ENCODE measurements around the gene SLC46A3. TPM values are rescaled to one million over a fixed set of nuclear protein-coding genes. Genes with fewer than 3 reads are reported as not detected.
A peak's percentile ranks its signal among the peaks of the same experiment; 100 is the strongest.

SLC46A3 gene
- polyA plus RNA-seq, 2 of the 4 experiments (the other 2 are of a cell fraction), result 2.1 to 6.8 TPM

DNA sequence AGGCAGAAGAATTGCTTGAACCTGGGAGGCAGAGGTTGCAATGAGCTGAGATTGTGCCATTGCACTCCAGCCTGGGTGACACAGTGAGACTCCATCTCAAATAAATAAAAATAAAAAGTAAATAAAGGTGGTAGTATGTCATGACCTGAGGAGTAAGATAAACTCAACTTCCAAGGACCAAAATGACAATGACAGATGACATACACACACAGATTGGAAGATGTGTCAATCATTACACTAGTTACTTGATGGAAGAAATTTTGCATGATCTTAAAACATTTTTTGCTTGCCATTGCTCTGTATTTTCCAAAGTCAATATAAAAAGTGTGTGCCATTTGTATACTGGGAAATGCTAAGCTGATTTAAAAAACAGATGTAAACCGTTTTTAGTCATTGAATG lies 4.1 kb downstream of the SLC46A3 start:
- POLR2A ChIA-PET, result no interaction called here

DNA sequence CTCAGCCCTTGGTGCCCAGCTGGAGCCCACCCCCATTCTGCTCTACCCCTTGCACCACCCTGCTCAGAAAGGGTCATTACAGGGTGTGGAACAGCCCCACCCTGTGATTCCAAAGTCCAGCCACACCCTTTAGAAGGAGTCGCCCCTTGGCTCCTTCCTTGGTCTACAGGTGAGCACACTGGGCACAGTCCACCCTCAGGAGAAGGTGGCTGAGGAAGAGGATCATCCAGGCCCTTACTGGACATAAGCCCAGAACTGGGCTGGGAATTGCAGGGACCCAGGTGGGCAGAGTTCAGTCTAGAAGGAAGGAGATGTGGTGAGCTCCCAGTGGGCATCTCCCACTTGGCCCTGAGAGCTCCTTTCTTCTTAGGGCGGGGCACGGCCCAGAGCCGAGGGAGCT lies 8.6 kb downstream of the SLC46A3 start:
- Histone ChIP-seq H3K9me3 (no peaks in the 10 kb centered on the region), H3K27ac (no peak overlapping the region), H3K4me1 (peaks cover 11% of the 10 kb centered on the region; the same call in 2 of the 3 replicates), H3K4me2 (no peak overlapping the region), H3K4me3 (no peak overlapping the region)
- no peak for DNase-seq (ENCODE audit: low read depth in 1 of 2, low spot score in 1 of 2)
- FAIRE-seq, result no peak
- no peak for ATAC-seq
- 100% methylated on average over 3 of the region's 4 CpGs for WGBS (ENCODE audit: missing lambda C conversion rate)
- CTCF ChIA-PET, result interaction anchor here (0.7 kb wide), 1 partner anchor 65 kb away, joined by 3 read pairs; no protein-coding TSS in a partner anchor
- POLR2A ChIA-PET, result interaction anchor here (0.7 kb wide), 1 partner anchor 9 kb away, joined by 3 read pairs; the partner anchor contains the start of gene SLC46A3
- TF ChIP-seq CBX8 (IDR thresholded peaks at IDR 0.05), result no peak
- TF ChIP-seq ZFP36 (IDR thresholded peaks at IDR 0.05; ENCODE audit: borderline replicate concordance, partially characterized antibody), result no peak
- TF ChIP-seq TFCP2L1 (CRISPR knock-in tag; IDR thresholded peaks at IDR 0.05), result no peak

More for the DNA sequence above, 4.1 kb downstream of the SLC46A3 start:
- TF ChIP-seq MAFK (IDR thresholded peaks at IDR 0.05; ENCODE audit: partially characterized antibody), result no peak
- TF ChIP-seq RNF2 (IDR thresholded peaks at IDR 0.05; ENCODE audit: borderline replicate concordance, low read depth), result no peak
- TF ChIP-seq, protein P1, sequence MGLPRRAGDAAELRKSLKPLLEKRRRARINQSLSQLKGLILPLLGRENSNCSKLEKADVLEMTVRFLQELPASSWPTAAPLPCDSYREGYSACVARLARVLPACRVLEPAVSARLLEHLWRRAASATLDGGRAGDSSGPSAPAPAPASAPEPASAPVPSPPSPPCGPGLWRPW (IDR thresholded peaks at IDR 0.05), result no peak
- WGBS (ENCODE audit: missing lambda C conversion rate), result 72% methylated on average over 1 of the region's 1 CpG
- Histone ChIP-seq H3K4me3 (no peak overlapping the region), H3K4me1 (peaks cover 28% of the 10 kb centered on the region), H3K27ac (no peak overlapping the region), H3K9me3 (no peaks in the 10 kb centered on the region), H3K4me2 (no peak overlapping the region)
- no peak for ATAC-seq
- CTCF ChIA-PET, result no interaction called here
- no peak for FAIRE-seq
- no peak for DNase-seq (ENCODE audit: low read depth in 1 of 2, low spot score in 1 of 2)

DNA sequence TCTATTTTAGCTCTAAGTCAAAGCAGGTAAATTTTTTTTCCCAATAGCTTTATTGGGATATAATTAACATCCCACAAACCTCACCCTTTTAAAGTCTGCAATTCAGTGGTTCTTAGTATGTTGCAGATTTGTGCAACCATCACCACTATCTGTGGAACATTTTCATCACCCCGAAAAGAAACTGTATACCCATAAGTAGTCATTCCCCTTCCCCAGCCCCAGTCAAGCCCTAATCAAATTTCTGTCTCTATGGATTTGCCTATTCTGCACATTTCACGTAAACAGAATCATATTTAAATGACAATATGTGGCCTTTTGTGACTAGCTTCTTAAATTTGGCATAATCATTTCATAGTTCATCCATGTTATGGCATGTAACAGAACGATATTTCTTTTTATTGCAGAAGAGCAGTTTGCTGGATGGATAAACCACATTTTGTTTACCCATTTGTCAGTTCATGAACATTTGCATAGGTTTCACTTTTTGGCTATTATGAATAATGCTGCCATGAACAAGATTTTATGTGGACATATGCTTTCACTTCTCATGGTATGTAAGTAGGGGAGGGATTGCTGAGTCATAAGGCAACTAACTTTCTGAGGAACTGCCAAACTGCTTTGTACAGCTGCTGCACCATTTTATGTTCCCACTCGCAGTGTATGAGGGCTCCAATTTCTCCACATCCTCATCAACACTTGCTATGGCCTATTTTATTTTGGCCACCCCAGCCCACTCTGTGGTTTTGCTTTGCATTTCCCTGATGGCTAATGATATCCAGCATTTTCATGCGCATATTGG lies 10.9 kb downstream of the SLC46A3 start:
- ATAC-seq, result no peak
- FAIRE-seq, result no peak
- WGBS (ENCODE audit: missing lambda C conversion rate), result 94% methylated on average over 5 of the region's 5 CpGs
- ChIA-PET CTCF (interaction anchor here (1.2 kb wide), 1 partner anchor 10 kb away, joined by 3 read pairs; no protein-coding TSS in a partner anchor), POLR2A (no interaction called here)
- peaks cover 11% of the 10 kb centered on the region; the same call in 2 of the 3 replicates for H3K4me1 ChIP-seq
- no peak overlapping the region for H3K4me3 ChIP-seq
- H3K27ac ChIP-seq, result no peak overlapping the region
- no peaks in the 10 kb centered on the region for H3K9me3 ChIP-seq
- TF ChIP-seq MAFK (IDR thresholded peaks at IDR 0.05; ENCODE audit: partially characterized antibody) (peak; percentile 6), FOSL2 (IDR thresholded peaks at IDR 0.05) (no peak), FOSL2 (CRISPR knock-in tag; IDR thresholded peaks at IDR 0.05) (no peak), EHF (CRISPR knock-in tag; IDR thresholded peaks at IDR 0.05) (no peak)
- DNase-seq (ENCODE audit: low read depth in 1 of 2, low spot score in 1 of 2), result no peak
- H3K4me2 ChIP-seq, result no peak overlapping the region

DNA sequence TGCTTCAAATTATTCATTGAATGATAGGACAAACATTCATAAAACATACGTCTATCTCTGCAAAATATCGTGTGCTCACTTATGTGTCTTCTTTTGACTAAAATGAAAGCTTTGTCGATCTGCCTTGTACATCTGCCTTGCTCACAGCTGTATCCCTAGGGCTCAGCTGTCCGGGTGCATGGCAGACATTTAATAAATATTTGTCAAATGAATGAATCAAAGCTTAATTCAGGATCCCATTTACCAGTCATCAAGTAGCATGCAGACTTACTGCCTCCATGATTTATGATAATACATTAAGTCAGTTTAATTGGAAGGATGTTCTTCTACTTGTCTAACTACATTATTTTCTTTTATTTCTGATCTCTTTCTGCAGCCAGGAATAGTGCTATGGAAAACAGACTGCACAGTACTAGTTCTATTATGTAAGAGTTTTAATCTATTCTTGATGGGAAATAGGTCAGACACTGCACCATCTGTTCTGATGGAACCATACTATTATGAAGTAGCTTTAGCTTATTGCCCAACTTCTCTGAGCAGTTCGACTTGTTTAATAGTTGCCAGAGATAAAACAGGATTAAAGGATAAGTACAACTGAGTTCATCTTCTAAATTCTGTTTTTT lies 13.2 kb downstream of the SLC46A3 start:
- ATAC-seq (no peak), FAIRE-seq (no peak), DNase-seq (ENCODE audit: low read depth in 1 of 2, low spot score in 1 of 2) (no peak)
- Histone ChIP-seq H3K4me2 (no peak overlapping the region), H3K4me3 (no peak overlapping the region), H3K9me3 (no peaks in the 10 kb centered on the region), H3K27ac (no peak overlapping the region), H3K4me1 (peaks cover 11% of the 10 kb centered on the region; the same call in 2 of the 3 replicates)
- 76% methylated on average over 5 of the region's 5 CpGs for WGBS (ENCODE audit: missing lambda C conversion rate)
- ChIA-PET CTCF (interaction anchor here (1.2 kb wide), 1 partner anchor 12 kb away, joined by 4 read pairs; no protein-coding TSS in a partner anchor), POLR2A (no interaction called here)
- TF ChIP-seq EHF (CRISPR knock-in tag; IDR thresholded peaks at IDR 0.05) (no peak), HEYL (CRISPR knock-in tag; IDR thresholded peaks at IDR 0.05) (no peak), SREBF2 (IDR thresholded peaks at IDR 0.05) (no peak), MYC (IDR thresholded peaks at IDR 0.05; ENCODE audit: borderline replicate concordance, low read length) (no peak), KDM5A (IDR thresholded peaks at IDR 0.05) (no peak), RAD21 (conservative IDR thresholded peaks at IDR 0.05 in 1 of 2, IDR thresholded peaks at IDR 0.05 in 1 of 2) (no peak), RARB (CRISPR knock-in tag; IDR thresholded peaks at IDR 0.05) (no peak), GATA3 (IDR thresholded peaks at IDR 0.05; ENCODE audit: borderline replicate concordance) (no peak), ZC3H11A (IDR thresholded peaks at IDR 0.05) (no peak), CHD4 (IDR thresholded peaks at IDR 0.05; ENCODE audit: borderline replicate concordance) (no peak), SMC3 (IDR thresholded peaks at IDR 0.05) (no peak), FOXS1 (CRISPR knock-in tag; IDR thresholded peaks at IDR 0.05) (no peak), ZSCAN20 (CRISPR knock-in tag; IDR thresholded peaks at IDR 0.05) (no peak), HOXA7 (CRISPR knock-in tag; IDR thresholded peaks at IDR 0.05) (no peak), EP300 (IDR thresholded peaks at IDR 0.05) (no peak)
- TF ChIP-seq, protein P2, sequence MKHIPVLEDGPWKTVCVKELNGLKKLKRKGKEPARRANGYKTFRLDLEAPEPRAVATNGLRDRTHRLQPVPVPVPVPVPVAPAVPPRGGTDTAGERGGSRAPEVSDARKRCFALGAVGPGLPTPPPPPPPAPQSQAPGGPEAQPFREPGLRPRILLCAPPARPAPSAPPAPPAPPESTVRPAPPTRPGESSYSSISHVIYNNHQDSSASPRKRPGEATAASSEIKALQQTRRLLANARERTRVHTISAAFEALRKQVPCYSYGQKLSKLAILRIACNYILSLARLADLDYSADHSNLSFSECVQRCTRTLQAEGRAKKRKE (CRISPR knock-in tag; IDR thresholded peaks at IDR 0.05; ENCODE audit: low read depth), result no peak
- TF ChIP-seq, protein P3, sequence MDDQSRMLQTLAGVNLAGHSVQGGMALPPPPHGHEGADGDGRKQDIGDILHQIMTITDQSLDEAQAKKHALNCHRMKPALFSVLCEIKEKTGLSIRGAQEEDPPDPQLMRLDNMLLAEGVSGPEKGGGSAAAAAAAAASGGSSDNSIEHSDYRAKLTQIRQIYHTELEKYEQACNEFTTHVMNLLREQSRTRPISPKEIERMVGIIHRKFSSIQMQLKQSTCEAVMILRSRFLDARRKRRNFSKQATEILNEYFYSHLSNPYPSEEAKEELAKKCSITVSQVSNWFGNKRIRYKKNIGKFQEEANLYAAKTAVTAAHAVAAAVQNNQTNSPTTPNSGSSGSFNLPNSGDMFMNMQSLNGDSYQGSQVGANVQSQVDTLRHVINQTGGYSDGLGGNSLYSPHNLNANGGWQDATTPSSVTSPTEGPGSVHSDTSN (IDR thresholded peaks at IDR 0.05), result no peak
- TF ChIP-seq, protein P4, sequence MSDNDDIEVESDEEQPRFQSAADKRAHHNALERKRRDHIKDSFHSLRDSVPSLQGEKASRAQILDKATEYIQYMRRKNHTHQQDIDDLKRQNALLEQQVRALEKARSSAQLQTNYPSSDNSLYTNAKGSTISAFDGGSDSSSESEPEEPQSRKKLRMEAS (IDR thresholded peaks at IDR 0.05), result no peak
- TF ChIP-seq, protein P5, sequence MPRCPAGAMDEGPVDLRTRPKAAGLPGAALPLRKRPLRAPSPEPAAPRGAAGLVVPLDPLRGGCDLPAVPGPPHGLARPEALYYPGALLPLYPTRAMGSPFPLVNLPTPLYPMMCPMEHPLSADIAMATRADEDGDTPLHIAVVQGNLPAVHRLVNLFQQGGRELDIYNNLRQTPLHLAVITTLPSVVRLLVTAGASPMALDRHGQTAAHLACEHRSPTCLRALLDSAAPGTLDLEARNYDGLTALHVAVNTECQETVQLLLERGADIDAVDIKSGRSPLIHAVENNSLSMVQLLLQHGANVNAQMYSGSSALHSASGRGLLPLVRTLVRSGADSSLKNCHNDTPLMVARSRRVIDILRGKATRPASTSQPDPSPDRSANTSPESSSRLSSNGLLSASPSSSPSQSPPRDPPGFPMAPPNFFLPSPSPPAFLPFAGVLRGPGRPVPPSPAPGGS (IDR thresholded peaks at IDR 0.05), result no peak
